ENCODE results near the gene CCM2L. TPM values are rescaled to one million over a fixed set of nuclear protein-coding genes. Genes with fewer than 3 reads are reported as not detected.

The CCM2L gene
- total and polyA plus RNA-seq, 2 of the 4 experiments (the other 2 are of a cell fraction): not detected

DNA sequence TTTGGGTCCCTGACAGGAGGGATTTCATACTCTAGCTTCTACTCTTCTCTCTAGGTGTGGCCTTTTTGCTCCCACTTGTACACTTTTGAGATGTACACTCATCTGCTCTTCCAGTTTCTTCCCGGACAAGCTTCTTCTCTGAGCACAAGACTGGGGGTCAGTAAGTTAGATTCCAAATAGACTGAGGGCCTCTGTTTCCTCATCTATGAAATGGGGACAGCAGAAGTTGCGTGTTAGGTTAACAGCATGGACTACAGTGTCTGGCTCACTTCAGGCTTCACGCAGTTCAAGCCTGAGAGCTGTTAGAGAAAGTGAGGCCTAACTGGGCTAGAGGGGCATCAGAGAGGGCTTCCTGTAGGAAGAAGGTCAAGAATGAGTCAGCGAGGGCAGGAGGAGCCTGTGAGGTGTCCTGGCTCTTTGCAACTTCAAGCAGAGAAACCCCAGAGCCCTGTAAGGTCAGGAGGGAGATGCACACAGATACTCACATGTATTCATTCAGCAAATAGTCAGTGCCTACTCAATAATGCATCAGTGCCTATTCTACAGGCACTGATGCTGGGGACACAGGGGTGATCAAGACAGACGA lies 21.7 kb upstream of the CCM2L start:
- Histone ChIP-seq H3K56ac (ENCODE audit: extremely low read depth, insufficient read depth, low read length) (no peak overlapping the region), H3K23ac (ENCODE audit: low read depth, low read length) (no peak overlapping the region), H4K20me1 (ENCODE audit: insufficient read depth, low read length) (no peaks in the 10 kb centered on the region), H3K18ac (ENCODE audit: low read depth, low read length) (no peak overlapping the region), H3K79me1 (ENCODE audit: low read depth in 1 of 2, low read length in 2 of 2) (no peaks in the 10 kb centered on the region), H2AFZ (replicated peaks; ENCODE audit: low read length, poor library complexity) (no peak overlapping the region), H2BK20ac (ENCODE audit: low read depth, low read length) (no peak overlapping the region), H2BK120ac (ENCODE audit: low read depth, low read length) (no peak overlapping the region), H2BK15ac (ENCODE audit: low read depth, low read length) (no peak overlapping the region), H2AK9ac (replicated peaks; ENCODE audit: low read depth, low read length, poor library complexity) (no peak overlapping the region), H4K8ac (ENCODE audit: low read depth in 2 of 2, low read length in 2 of 2) (no peak overlapping the region), H3K4me1 (ENCODE audit: control insufficient read depth, insufficient read depth, low read length) (no peaks in the 10 kb centered on the region), H3K4me3 (ENCODE audit: insufficient read depth, low read depth, low read length) (no peak overlapping the region), H3K36me3 (ENCODE audit: control insufficient read depth, insufficient read depth, low read length) (no peaks in the 10 kb centered on the region), H3K9ac (ENCODE audit: low read depth, low read length) (no peak overlapping the region), H2BK5ac (ENCODE audit: low read depth, low read length, poor library complexity, severe bottlenecking) (no peak overlapping the region), H3K9me3 (ENCODE audit: control insufficient read depth, insufficient read depth, low read length) (no peaks in the 10 kb centered on the region), H3K27ac (ENCODE audit: insufficient read depth, low read length) (no peak overlapping the region), H3K14ac (replicated peaks; ENCODE audit: low read depth, low read length) (no peak overlapping the region), H3K27me3 (ENCODE audit: control insufficient read depth, insufficient read depth, low read length) (peaks cover 38% of the 10 kb centered on the region), H2AK5ac (ENCODE audit: low read depth, low read length) (no peak overlapping the region), H4K5ac (ENCODE audit: low read depth, low read length) (no peak overlapping the region), H3K9me1 (ENCODE audit: insufficient read depth, low read length) (no peaks in the 10 kb centered on the region; the same call in 1 of the 2 replicates), H4K91ac (ENCODE audit: insufficient read depth, low read depth, low read length) (no peak overlapping the region), H3K4me2 (ENCODE audit: low read depth, low read length) (no peak overlapping the region), H3K4ac (ENCODE audit: low read depth, low read length) (no peak overlapping the region)
- dilution Hi-C loops (cut with HindIII; ENCODE audit: low sequenced_read_pairs, unreplicated experiment) (no loop called here), in situ Hi-C loops (cut with MboI; ENCODE audit: low sequenced_read_pairs) (no loop called here), intact Hi-C loops (cut with micrococcal nuclease) (no loop called here)
- WGBS, 2 experiments (ENCODE audit: extremely low coverage in 2 of 2, insufficient read length in 1 of 2): no CpG with 5 or more reads among the region's 5 CpGs
- ATAC-seq (ENCODE audit: low read depth) (no peak), DNase-seq (no peak)
- TF ChIP-seq POLR2A (IDR thresholded peaks at IDR 0.05; ENCODE audit: low read depth, low read length) (no peak), NFE2L2 (IDR thresholded peaks at IDR 0.05; ENCODE audit: low read depth, low read length) (no peak), RFX5 (IDR thresholded peaks at IDR 0.05; ENCODE audit: low read depth, low read length) (no peak), RCOR1 (IDR thresholded peaks at IDR 0.05; ENCODE audit: insufficient replicate concordance, low read length) (no peak), BHLHE40 (IDR thresholded peaks at IDR 0.05; ENCODE audit: low read depth, low read length) (no peak), MAFK (IDR thresholded peaks at IDR 0.05; ENCODE audit: low read depth, low read length) (no peak), MXI1 (IDR thresholded peaks at IDR 0.05; ENCODE audit: borderline replicate concordance, low read depth, low read length) (no peak), CHD1 (IDR thresholded peaks at IDR 0.05; ENCODE audit: low read depth, low read length) (no peak), RAD21 (IDR thresholded peaks at IDR 0.05; ENCODE audit: low read length) (no peak), SMC3 (IDR thresholded peaks at IDR 0.05; ENCODE audit: low read depth, low read length) (no peak), FOS (IDR thresholded peaks at IDR 0.05; ENCODE audit: low read depth, low read length) (no peak)
- TF ChIP-seq, protein P1, sequence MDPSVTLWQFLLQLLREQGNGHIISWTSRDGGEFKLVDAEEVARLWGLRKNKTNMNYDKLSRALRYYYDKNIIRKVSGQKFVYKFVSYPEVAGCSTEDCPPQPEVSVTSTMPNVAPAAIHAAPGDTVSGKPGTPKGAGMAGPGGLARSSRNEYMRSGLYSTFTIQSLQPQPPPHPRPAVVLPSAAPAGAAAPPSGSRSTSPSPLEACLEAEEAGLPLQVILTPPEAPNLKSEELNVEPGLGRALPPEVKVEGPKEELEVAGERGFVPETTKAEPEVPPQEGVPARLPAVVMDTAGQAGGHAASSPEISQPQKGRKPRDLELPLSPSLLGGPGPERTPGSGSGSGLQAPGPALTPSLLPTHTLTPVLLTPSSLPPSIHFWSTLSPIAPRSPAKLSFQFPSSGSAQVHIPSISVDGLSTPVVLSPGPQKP (IDR thresholded peaks at IDR 0.05; ENCODE audit: borderline replicate concordance, low read depth, low read length): no peak
- TF ChIP-seq, protein P2, sequence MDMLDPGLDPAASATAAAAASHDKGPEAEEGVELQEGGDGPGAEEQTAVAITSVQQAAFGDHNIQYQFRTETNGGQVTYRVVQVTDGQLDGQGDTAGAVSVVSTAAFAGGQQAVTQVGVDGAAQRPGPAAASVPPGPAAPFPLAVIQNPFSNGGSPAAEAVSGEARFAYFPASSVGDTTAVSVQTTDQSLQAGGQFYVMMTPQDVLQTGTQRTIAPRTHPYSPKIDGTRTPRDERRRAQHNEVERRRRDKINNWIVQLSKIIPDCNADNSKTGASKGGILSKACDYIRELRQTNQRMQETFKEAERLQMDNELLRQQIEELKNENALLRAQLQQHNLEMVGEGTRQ (IDR thresholded peaks at IDR 0.05; ENCODE audit: low read depth, low read length): no peak
- TF ChIP-seq, protein P3, sequence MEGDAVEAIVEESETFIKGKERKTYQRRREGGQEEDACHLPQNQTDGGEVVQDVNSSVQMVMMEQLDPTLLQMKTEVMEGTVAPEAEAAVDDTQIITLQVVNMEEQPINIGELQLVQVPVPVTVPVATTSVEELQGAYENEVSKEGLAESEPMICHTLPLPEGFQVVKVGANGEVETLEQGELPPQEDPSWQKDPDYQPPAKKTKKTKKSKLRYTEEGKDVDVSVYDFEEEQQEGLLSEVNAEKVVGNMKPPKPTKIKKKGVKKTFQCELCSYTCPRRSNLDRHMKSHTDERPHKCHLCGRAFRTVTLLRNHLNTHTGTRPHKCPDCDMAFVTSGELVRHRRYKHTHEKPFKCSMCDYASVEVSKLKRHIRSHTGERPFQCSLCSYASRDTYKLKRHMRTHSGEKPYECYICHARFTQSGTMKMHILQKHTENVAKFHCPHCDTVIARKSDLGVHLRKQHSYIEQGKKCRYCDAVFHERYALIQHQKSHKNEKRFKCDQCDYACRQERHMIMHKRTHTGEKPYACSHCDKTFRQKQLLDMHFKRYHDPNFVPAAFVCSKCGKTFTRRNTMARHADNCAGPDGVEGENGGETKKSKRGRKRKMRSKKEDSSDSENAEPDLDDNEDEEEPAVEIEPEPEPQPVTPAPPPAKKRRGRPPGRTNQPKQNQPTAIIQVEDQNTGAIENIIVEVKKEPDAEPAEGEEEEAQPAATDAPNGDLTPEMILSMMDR (conservative IDR thresholded peaks at IDR 0.05; ENCODE audit: low read depth, low read length): no peak
- CTCF ChIA-PET: no interaction called here
- BruUV-seq (replicated peaks): no TSS peak
- POLR2A ChIA-PET (ENCODE audit: unreplicated experiment): no interaction called here
